Colonic mucosa (tissue), 4 donors: ENCODE measurements around the gene TNFAIP3. TPM values are rescaled to one million over a fixed set of nuclear protein-coding genes. Genes with fewer than 3 reads are reported as not detected.

Source experiments
- DNase-seq: peaks from one replicate; pipeline ENCODE4 v3.0.0-alpha.2; 2020
- H3K27ac ChIP-seq: fragments of 200-600 bp; one replicate; pipeline ENCODE4 v1.8.0; 2021
- H3K27me3 ChIP-seq: fragments of 200-600 bp; one replicate; pipeline ENCODE4 v1.8.0; 2021
- H3K36me3 ChIP-seq: fragments of 200-600 bp; one replicate; pipeline ENCODE4 v1.8.0; 2021
- H3K4me1 ChIP-seq: fragments of 200-600 bp; one replicate; pipeline ENCODE4 v1.8.0; 2021; ENCODE audit warnings: mild to moderate bottlenecking
- H3K4me3 ChIP-seq: fragments of 200-600 bp; one replicate; pipeline ENCODE4 v1.8.0; 2021
- H3K9ac ChIP-seq, 2 donors: one replicate each; pipeline ENCODE4 v1.7.0; 2013; ENCODE audit warnings: control low read depth in 2 of 2, low read depth in 2 of 2, low read length in 2 of 2
- H3K9me3 ChIP-seq: fragments of 200-600 bp; one replicate; pipeline ENCODE4 v1.8.0; 2021
- intact Hi-C: fragments of 100-400 bp; cut with DNase I; formaldehyde crosslinking; loops from one replicate; pipeline ENCODE4 v1.14.1; 2022
- total RNA-seq, 2 donors: library from RNA; stranded (reverse); fragmentation: NEBNext Ultra II Directional in 1 of 2; extraction: Animal tissue kit (Norgen Biotek cat#: 25700) in 1 of 2; gene quantifications; one replicate each; pipeline ENCODE4 v1.2.1, GENCODE V29; 2021
- TF ChIP-seq, protein P1 (sequence below): fragments of 200-600 bp; IDR thresholded peaks from one replicate; pipeline ENCODE4 v1.8.0; 2022; ENCODE audit warnings: antibody characterized with exemption, mild to moderate bottlenecking
- donor health status: healthy.
- donor health status: DM: no; HTN: no; CAD: no.
- donor health status: DM: no; HTN: no; CAD: no.

Gene TNFAIP3
- total RNA-seq, 2 donors from 2014 or later = 18.1 to 46.3 TPM

DNA sequence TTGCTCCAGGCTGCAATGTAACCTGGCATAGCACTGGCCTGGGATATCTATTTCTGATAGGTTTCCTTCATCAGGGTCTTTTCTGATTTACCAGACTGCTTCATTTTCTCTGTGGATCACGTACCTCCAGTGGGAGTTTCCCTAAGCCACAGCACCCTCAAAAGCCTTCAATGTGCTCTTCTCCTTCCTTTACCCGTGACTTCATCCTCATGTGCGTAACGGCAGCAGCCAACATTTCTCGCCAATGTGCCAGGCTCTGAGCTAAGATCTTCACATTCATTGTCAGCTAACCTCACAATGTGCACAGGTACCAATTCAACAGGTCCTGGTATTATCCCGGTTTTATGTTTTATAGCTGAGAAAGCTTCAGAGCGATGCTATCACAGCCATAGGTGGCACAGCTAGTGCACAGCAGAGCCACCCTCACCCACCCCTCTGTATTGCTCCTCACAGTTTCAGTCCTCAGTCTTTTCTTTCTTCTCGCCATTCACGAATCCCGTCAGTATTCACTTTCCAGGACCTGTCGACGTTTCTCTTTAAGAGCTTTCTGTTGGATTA lies 58.2 kb downstream of the TNFAIP3 start:
- intact Hi-C loops = no loop called here
- TF ChIP-seq, protein P1, sequence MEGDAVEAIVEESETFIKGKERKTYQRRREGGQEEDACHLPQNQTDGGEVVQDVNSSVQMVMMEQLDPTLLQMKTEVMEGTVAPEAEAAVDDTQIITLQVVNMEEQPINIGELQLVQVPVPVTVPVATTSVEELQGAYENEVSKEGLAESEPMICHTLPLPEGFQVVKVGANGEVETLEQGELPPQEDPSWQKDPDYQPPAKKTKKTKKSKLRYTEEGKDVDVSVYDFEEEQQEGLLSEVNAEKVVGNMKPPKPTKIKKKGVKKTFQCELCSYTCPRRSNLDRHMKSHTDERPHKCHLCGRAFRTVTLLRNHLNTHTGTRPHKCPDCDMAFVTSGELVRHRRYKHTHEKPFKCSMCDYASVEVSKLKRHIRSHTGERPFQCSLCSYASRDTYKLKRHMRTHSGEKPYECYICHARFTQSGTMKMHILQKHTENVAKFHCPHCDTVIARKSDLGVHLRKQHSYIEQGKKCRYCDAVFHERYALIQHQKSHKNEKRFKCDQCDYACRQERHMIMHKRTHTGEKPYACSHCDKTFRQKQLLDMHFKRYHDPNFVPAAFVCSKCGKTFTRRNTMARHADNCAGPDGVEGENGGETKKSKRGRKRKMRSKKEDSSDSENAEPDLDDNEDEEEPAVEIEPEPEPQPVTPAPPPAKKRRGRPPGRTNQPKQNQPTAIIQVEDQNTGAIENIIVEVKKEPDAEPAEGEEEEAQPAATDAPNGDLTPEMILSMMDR = no peak

DNA sequence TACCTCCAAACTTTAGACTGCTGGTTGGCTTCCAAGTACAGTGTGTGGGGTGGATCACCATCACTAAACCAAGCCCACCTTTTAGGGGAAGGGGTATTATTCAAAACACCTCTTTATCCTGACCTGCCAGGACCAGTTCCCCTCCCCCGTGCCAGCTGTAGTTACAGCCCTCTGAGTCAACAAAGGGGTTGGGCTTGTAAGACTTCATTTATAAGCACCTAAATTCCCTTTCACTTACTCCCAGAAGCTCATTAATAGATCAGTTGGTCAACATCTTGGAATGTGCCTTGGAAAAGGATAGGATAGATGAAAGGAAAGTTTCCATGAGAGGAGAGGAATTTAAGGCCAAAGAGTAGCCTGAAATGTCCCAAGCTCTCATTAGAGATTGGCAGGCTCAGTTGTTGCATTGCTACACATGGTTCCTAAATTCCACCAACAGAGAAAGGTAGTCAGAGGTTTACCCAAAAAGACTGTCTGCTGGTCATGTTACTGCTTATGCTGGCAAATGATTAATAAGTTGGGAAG lies 59.2 kb downstream of the TNFAIP3 start:
- intact Hi-C loops = no loop called here
- Histone ChIP-seq H3K4me3 (no peak overlapping the region), H3K27me3 (no peaks in the 10 kb centered on the region), H3K27ac (no peak overlapping the region), H3K36me3 (no peaks in the 10 kb centered on the region), H3K9ac (no peak overlapping the region), H3K9me3 (no peaks in the 10 kb centered on the region), H3K4me1 (peaks cover 3% of the 10 kb centered on the region)
- no peak for DNase-seq
- TF ChIP-seq, protein P1 = no peak

More for the DNA sequence above, 58.2 kb downstream of the TNFAIP3 start:
- H3K9me3 ChIP-seq = no peaks in the 10 kb centered on the region
- no peak overlapping the region for H3K9ac ChIP-seq
- peaks cover 3% of the 10 kb centered on the region for H3K4me1 ChIP-seq
- H3K4me3 ChIP-seq = no peak overlapping the region
- no peak overlapping the region for H3K27ac ChIP-seq
- H3K27me3 ChIP-seq = no peaks in the 10 kb centered on the region
- DNase-seq = no peak
- no peaks in the 10 kb centered on the region for H3K36me3 ChIP-seq

DNA sequence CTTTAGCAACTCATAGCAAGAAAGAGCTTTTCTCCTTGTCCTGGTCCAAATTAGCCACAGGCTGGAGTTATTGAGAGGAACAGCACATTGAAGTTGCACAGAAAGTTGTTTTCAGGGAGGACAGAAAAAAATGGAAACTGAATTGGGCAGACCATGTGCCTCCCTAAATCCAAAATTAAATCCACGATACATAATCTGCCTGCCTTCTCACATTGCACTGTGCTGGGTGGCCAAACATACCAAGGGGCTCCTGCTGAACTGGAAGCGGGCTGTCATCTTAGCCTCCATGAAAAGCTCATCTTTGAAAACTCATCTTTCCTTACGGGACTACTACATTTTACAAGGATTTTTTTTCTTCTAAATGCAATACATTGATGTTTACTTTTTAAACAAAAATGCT lies 59.9 kb downstream of the TNFAIP3 start:
- Histone ChIP-seq H3K4me1 (peaks cover 3% of the 10 kb centered on the region), H3K4me3 (no peak overlapping the region), H3K9ac (no peak overlapping the region), H3K27ac (no peak overlapping the region), H3K9me3 (no peaks in the 10 kb centered on the region), H3K36me3 (no peaks in the 10 kb centered on the region), H3K27me3 (no peaks in the 10 kb centered on the region)
- TF ChIP-seq, protein P1 = no peak
- DNase-seq = no peak
- intact Hi-C loops = no loop called here

DNA sequence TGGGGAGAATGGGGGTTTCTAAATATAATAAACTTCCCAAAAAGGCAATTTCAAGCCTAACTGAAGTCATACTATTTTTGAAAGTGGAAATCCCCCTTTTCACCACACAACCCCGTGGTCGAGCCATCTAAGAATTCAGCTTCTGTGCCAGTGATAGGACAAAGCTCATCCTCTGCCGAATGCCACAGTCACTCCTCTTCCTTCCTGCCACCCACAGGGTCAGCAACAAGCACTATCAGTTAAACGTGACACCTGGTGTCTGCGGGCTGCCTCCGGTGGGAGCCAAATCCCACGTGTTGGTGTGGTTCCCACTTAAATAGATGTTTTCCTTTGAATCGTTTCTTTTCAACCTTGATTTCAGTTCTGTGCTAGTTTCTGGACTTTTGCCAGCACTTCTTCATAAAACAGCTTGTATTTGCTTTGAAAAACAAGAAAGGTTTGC lies 60.7 kb downstream of the TNFAIP3 start:
- Histone ChIP-seq H3K36me3 (no peaks in the 10 kb centered on the region), H3K9ac (no peak overlapping the region), H3K27me3 (no peaks in the 10 kb centered on the region), H3K9me3 (no peaks in the 10 kb centered on the region), H3K4me1 (peaks cover 3% of the 10 kb centered on the region), H3K27ac (no peak overlapping the region), H3K4me3 (no peak overlapping the region)
- peak; percentile 33 for DNase-seq
- TF ChIP-seq, protein P1 = no peak
- intact Hi-C loops = no loop called here

DNA sequence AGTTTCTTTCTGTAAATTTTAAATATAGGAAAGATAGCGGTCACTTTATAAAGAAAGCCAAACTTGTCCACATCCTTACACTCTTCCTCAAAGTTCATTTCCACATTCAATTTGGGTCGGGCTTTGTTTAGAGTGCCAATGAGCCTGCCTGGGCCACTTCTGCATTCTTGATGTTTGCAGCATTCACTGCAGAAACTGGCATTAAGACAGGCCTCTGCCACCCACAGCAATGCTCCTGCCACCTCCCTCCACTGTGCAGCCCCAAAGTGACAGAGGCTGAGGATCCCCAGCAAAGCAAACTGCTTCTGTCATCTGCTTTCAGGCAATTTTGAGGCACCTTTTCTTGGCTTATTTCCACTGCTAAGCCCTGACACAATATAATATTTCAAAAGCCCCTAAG lies 61.2 kb downstream of the TNFAIP3 start:
- Histone ChIP-seq H3K27ac (no peak overlapping the region), H3K36me3 (no peaks in the 10 kb centered on the region), H3K4me1 (peaks cover 3% of the 10 kb centered on the region), H3K4me3 (no peak overlapping the region), H3K9ac (peak overlapping the region in 1 of 2 donors; percentile 1), H3K9me3 (no peaks in the 10 kb centered on the region), H3K27me3 (no peaks in the 10 kb centered on the region)
- TF ChIP-seq, protein P1 = no peak
- intact Hi-C loops = no loop called here
- DNase-seq = no peak
